Measurements from ENCODE around the gene ATG7.

The ATG7 gene

GRCh38 chr3:11476735-11477144 is 204.5 kb downstream of the ATG7 start:
- DNase-seq = no peak
- Histone ChIP-seq H3K27ac (no peak overlapping the region), H3K27me3 (replicated peaks) (no peaks in the 10 kb centered on the region), H3K4me3 (ENCODE audit: low read depth, low read length) (no peak overlapping the region), H3K36me3 (replicated peaks) (no peaks in the 10 kb centered on the region)
- TF ChIP-seq CTCF (IDR thresholded peaks at IDR 0.05; ENCODE audit: low read depth, low read length, missing control alignments) = no peak
- in situ Hi-C loops (cut with HindIII; ENCODE audit: low pct_ligation_motif_present, low sequenced_read_pairs) = no loop called here

GRCh38 chr3:11477407-11477911 is 205.3 kb downstream of the ATG7 start:
- Histone ChIP-seq H3K27me3 (replicated peaks) (no peaks in the 10 kb centered on the region), H3K27ac (peak overlapping the region; percentile 72), H3K4me3 (ENCODE audit: low read depth, low read length) (no peak overlapping the region), H3K36me3 (replicated peaks) (no peaks in the 10 kb centered on the region)
- in situ Hi-C loops (cut with HindIII; ENCODE audit: low pct_ligation_motif_present, low sequenced_read_pairs) = no loop called here
- no peak for TF ChIP-seq CTCF (IDR thresholded peaks at IDR 0.05; ENCODE audit: low read depth, low read length, missing control alignments)
- DNase-seq = peak; percentile 67

- in situ Hi-C loops (cut with HindIII; ENCODE audit: low pct_ligation_motif_present, low sequenced_read_pairs) = no loop called here
- Histone ChIP-seq H3K4me3 (ENCODE audit: low read depth, low read length) (no peak overlapping the region), H3K36me3 (replicated peaks) (no peaks in the 10 kb centered on the region), H3K27me3 (replicated peaks) (no peaks in the 10 kb centered on the region), H3K27ac (peak overlapping the region; percentile 72)
- no peak for TF ChIP-seq CTCF (IDR thresholded peaks at IDR 0.05; ENCODE audit: low read depth, low read length, missing control alignments)
- no peak for DNase-seq
Measured at GRCh38 chr3:11478167-11478566, 206.0 kb downstream of the ATG7 start.

GRCh38 chr3:11479221-11479620 is 207.0 kb downstream of the ATG7 start:
- DNase-seq = no peak
- H3K36me3 ChIP-seq (replicated peaks) = no peaks in the 10 kb centered on the region
- peak overlapping the region; percentile 72 for H3K27ac ChIP-seq
- in situ Hi-C loops (cut with HindIII; ENCODE audit: low pct_ligation_motif_present, low sequenced_read_pairs) = no loop called here
- H3K4me3 ChIP-seq (ENCODE audit: low read depth, low read length) = no peak overlapping the region
- H3K27me3 ChIP-seq (replicated peaks) = no peaks in the 10 kb centered on the region
- TF ChIP-seq CTCF (IDR thresholded peaks at IDR 0.05; ENCODE audit: low read depth, low read length, missing control alignments) = no peak

- no peak overlapping the region for H3K4me3 ChIP-seq (ENCODE audit: low read depth, low read length)
- in situ Hi-C loops (cut with HindIII; ENCODE audit: low pct_ligation_motif_present, low sequenced_read_pairs) = no loop called here
- no peak for DNase-seq
- H3K36me3 ChIP-seq (replicated peaks) = no peaks in the 10 kb centered on the region
- H3K27me3 ChIP-seq (replicated peaks) = no peaks in the 10 kb centered on the region
- no peak for TF ChIP-seq CTCF (IDR thresholded peaks at IDR 0.05; ENCODE audit: low read depth, low read length, missing control alignments)
- H3K27ac ChIP-seq = no peak overlapping the region
Measured at GRCh38 chr3:11480663-11481298, 208.6 kb downstream of the ATG7 start.

- Histone ChIP-seq H3K27ac (no peak overlapping the region), H3K36me3 (replicated peaks) (no peaks in the 10 kb centered on the region), H3K4me3 (ENCODE audit: low read depth, low read length) (no peak overlapping the region), H3K27me3 (replicated peaks) (no peaks in the 10 kb centered on the region)
- in situ Hi-C loops (cut with HindIII; ENCODE audit: low pct_ligation_motif_present, low sequenced_read_pairs) = no loop called here
- no peak for DNase-seq
- no peak for TF ChIP-seq CTCF (IDR thresholded peaks at IDR 0.05; ENCODE audit: low read depth, low read length, missing control alignments)
Measured at GRCh38 chr3:11481556-11481955, 209.4 kb downstream of the ATG7 start.
